Activated CD4-positive, alpha-beta T cell treated with anti-CD3 and anti-CD28 coated beads, Interleukin-2, amount 10 ng/mL, durations not matched to agents 24 days and 14 days (primary cell): ENCODE measurements around the gene PCDHA7. TPM values are rescaled to one million over a fixed set of nuclear protein-coding genes. Genes with fewer than 3 reads are reported as not detected.
A peak's percentile ranks its signal among the peaks of the same experiment; 100 is the strongest.
"Not testable (repeated sequence)": the region's sequence is repeated elsewhere in the genome, so short reads cannot be mapped to it uniquely, and the experiment has no call there.

Experiments used
- DNase-seq: peaks from one replicate; pipeline ENCODE4 v3.0.0; 2022
- H3K27ac Mint-ChIP-seq: one replicate; pipeline ENCODE4 v1.8.0; 2022; ENCODE audit warnings: mild to moderate bottlenecking, mixed read lengths
- H3K27me3 Mint-ChIP-seq: one replicate; pipeline ENCODE4 v1.8.0; 2022; ENCODE audit warnings: mixed read lengths
- H3K36me3 Mint-ChIP-seq: one replicate; pipeline ENCODE4 v1.8.0; 2022; ENCODE audit warnings: low read depth, mild to moderate bottlenecking, mixed read lengths
- H3K4me1 Mint-ChIP-seq: one replicate; pipeline ENCODE4 v1.8.0; 2021; ENCODE audit warnings: mixed read lengths
- H3K4me3 Mint-ChIP-seq: one replicate; pipeline ENCODE4 v1.8.0; 2022; ENCODE audit warnings: mild to moderate bottlenecking, moderate library complexity, mixed read lengths
- H3K9me3 Mint-ChIP-seq: one replicate; pipeline ENCODE4 v1.8.0; 2021; ENCODE audit warnings: mixed read lengths
- intact Hi-C: fragments of 100-400 bp; cut with micrococcal nuclease; formaldehyde crosslinking; loops from one replicate; pipeline ENCODE4 v1.15.1; 2023
- total RNA-seq: library from RNA; stranded (reverse); gene quantifications from 2 replicates; pipeline ENCODE4 v1.2.3, GENCODE V29; 2022

PCDHA7 gene
- total RNA-seq: not detected in 2 replicates

- no peak for DNase-seq
- intact Hi-C loops: no loop called here
- Mint-ChIP-seq H3K27ac (peak within 1 kb of the TSS; percentile 41), H3K9me3 (peaks cover 12% of the 10 kb centered on the region), H3K36me3 (no peaks in the 10 kb centered on the region), H3K4me1 (no peaks in the 10 kb centered on the region), H3K4me3 (no peak within 1 kb of the TSS), H3K27me3 (no peaks in the 10 kb centered on the region)
Measured at GRCh38 chr5:140833993-140834392, at the start of gene PCDHA7. Gene PCDHA7 (plus strand): TSS chr5:140834269. CDS start chr5:140834384, 115 bp downstream.

GRCh38 chr5:140785905-140786686 lies 48.0 kb upstream of the PCDHA7 start, which contains the start of gene PCDHA1:
Gene PCDHA1 (plus strand): TSS chr5:140786140.
- Mint-ChIP-seq H3K4me3 (no peak within 1 kb of the TSS), H3K9me3 (peaks cover 20% of the 10 kb centered on the region), H3K27ac (no peak within 1 kb of the TSS), H3K27me3 (no peaks in the 10 kb centered on the region), H3K36me3 (peaks cover 7% of the 10 kb centered on the region), H3K4me1 (no peaks in the 10 kb centered on the region)
- DNase-seq: no peak
- intact Hi-C loops: no loop called here

- DNase-seq, H3K27ac Mint-ChIP-seq, H3K27me3 Mint-ChIP-seq, H3K4me1 Mint-ChIP-seq, H3K36me3 Mint-ChIP-seq, H3K4me3 Mint-ChIP-seq, intact Hi-C loops: not testable (repeated sequence)
- H3K9me3 Mint-ChIP-seq: peaks cover 23% of the 10 kb centered on the region
Measured at GRCh38 chr5:140787422-140787821, 46.6 kb upstream of the PCDHA7 start.

GRCh38 chr5:140787849-140788504 lies 46.1 kb upstream of the PCDHA7 start:
- H3K4me1 Mint-ChIP-seq, H3K27ac Mint-ChIP-seq, DNase-seq, H3K27me3 Mint-ChIP-seq, H3K36me3 Mint-ChIP-seq, intact Hi-C loops, H3K4me3 Mint-ChIP-seq: not testable (repeated sequence)
- H3K9me3 Mint-ChIP-seq: peaks cover 25% of the 10 kb centered on the region

GRCh38 chr5:140791089-140791488 lies 43.0 kb upstream of the PCDHA7 start:
- no peak for DNase-seq
- Mint-ChIP-seq H3K27me3 (no peaks in the 10 kb centered on the region), H3K4me3 (no peak overlapping the region), H3K4me1 (no peaks in the 10 kb centered on the region), H3K27ac (no peak overlapping the region), H3K9me3 (peaks cover 22% of the 10 kb centered on the region), H3K36me3 (peaks cover 4% of the 10 kb centered on the region)
- intact Hi-C loops: no loop called here

GRCh38 chr5:140794595-140795258 lies 39.3 kb upstream of the PCDHA7 start, which contains the start of gene PCDHA2:
Gene PCDHA2 (plus strand): TSS chr5:140794852.
- intact Hi-C loops: no loop called here
- Mint-ChIP-seq H3K9me3 (peaks cover 15% of the 10 kb centered on the region), H3K4me3 (no peak within 1 kb of the TSS), H3K27ac (no peak within 1 kb of the TSS), H3K36me3 (peaks cover under 1% of the 10 kb centered on the region), H3K27me3 (no peaks in the 10 kb centered on the region), H3K4me1 (no peaks in the 10 kb centered on the region)
- DNase-seq: no peak

GRCh38 chr5:140795259-140795641 lies 38.8 kb upstream of the PCDHA7 start:
- no peak overlapping the region for H3K27ac Mint-ChIP-seq
- no peaks in the 10 kb centered on the region for H3K27me3 Mint-ChIP-seq
- H3K4me3 Mint-ChIP-seq: no peak overlapping the region
- no peaks in the 10 kb centered on the region for H3K4me1 Mint-ChIP-seq
- peaks cover 17% of the 10 kb centered on the region for H3K9me3 Mint-ChIP-seq
- no peak for DNase-seq
- intact Hi-C loops: no loop called here
- H3K36me3 Mint-ChIP-seq: no peaks in the 10 kb centered on the region

- H3K27me3 Mint-ChIP-seq, intact Hi-C loops, H3K4me1 Mint-ChIP-seq, DNase-seq, H3K36me3 Mint-ChIP-seq, H3K4me3 Mint-ChIP-seq, H3K27ac Mint-ChIP-seq: not testable (repeated sequence)
- peaks cover 15% of the 10 kb centered on the region for H3K9me3 Mint-ChIP-seq
Measured at GRCh38 chr5:140796072-140796717, 37.9 kb upstream of the PCDHA7 start.

GRCh38 chr5:140796718-140797095 lies 37.4 kb upstream of the PCDHA7 start:
- H3K4me1 Mint-ChIP-seq: no peaks in the 10 kb centered on the region
- no peak overlapping the region for H3K4me3 Mint-ChIP-seq
- no peak overlapping the region for H3K27ac Mint-ChIP-seq
- H3K36me3 Mint-ChIP-seq: no peaks in the 10 kb centered on the region
- intact Hi-C loops: no loop called here
- H3K9me3 Mint-ChIP-seq: peaks cover 11% of the 10 kb centered on the region
- no peak for DNase-seq
- no peaks in the 10 kb centered on the region for H3K27me3 Mint-ChIP-seq

DNA sequence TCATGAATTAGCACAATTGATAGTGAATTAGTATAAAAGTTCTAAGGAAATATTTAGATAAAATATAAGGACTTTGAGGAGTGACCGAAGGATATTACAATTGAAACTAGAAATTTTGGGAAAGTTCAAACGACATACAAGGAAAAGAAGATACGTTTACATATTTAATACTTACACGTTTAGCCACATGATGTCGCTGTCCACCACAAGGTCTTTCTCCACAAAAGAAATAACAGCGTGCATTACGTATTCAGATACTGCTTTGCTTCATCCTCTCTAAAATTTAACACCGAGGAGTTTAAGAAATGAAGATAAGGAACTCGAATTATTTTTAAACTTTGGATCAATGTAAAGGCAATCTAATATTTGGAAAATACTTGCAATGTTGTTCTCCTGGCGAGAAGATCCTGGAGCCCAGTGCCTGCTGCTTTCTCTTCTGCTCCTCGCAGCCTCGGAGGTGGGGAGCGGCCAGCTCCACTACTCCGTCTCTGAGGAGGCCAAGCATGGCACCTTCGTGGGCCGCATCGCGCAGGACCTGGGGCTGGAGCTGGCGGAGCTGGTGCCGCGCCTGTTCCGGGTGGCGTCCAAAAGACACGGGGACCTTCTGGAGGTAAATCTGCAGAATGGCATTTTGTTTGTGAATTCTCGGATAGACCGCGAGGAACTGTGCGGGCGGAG lies 33.1 kb upstream of the PCDHA7 start, which contains the start of gene PCDHA3:
PCDHA3 (plus strand) TSS at position 242 of the 678 bp plus-strand sequence.
- Mint-ChIP-seq H3K4me1 (no peaks in the 10 kb centered on the region), H3K27me3 (no peaks in the 10 kb centered on the region), H3K4me3 (no peak within 1 kb of the TSS), H3K36me3 (no peaks in the 10 kb centered on the region), H3K9me3 (peaks cover 17% of the 10 kb centered on the region), H3K27ac (no peak within 1 kb of the TSS)
- intact Hi-C loops: no loop called here
- no peak for DNase-seq

DNA sequence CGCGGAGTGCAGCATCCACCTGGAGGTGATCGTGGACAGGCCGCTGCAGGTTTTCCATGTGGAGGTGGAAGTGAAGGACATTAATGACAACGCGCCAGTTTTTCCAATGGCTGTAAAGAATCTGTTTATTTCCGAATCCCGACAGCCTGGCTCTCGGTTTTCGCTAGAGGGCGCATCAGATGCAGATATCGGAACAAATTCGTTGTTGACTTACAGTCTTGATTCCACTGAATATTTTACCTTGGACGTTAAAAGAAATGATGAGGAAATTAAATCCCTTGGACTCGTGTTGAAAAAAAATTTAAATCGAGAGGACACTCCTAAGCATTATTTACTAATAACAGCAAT lies 32.6 kb upstream of the PCDHA7 start:
- peaks cover 18% of the 10 kb centered on the region for H3K9me3 Mint-ChIP-seq
- no peak for DNase-seq
- intact Hi-C loops: no loop called here

DNA sequence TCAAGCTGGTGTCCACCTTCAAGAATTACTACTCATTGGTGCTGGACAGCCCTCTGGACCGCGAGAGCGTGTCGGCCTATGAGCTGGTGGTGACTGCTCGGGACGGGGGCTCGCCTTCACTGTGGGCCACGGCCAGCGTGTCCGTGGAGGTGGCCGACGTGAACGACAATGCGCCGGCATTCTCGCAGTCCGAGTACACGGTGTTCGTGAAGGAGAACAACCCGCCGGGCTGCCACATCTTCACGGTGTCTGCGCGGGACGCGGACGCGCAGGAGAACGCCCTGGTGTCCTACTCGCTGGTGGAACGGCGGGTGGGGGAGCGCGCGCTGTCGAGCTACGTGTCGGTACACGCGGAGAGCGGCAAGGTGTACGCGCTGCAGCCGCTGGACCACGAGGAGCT lies 31.7 kb upstream of the PCDHA7 start:
- H3K27me3 Mint-ChIP-seq, H3K36me3 Mint-ChIP-seq, H3K4me1 Mint-ChIP-seq, H3K4me3 Mint-ChIP-seq, intact Hi-C loops, H3K27ac Mint-ChIP-seq, DNase-seq: not testable (repeated sequence)
- peaks cover 18% of the 10 kb centered on the region for H3K9me3 Mint-ChIP-seq

More for the DNA sequence above, 32.6 kb upstream of the PCDHA7 start:
- no peak overlapping the region for H3K4me3 Mint-ChIP-seq
- no peaks in the 10 kb centered on the region for H3K36me3 Mint-ChIP-seq
- no peaks in the 10 kb centered on the region for H3K27me3 Mint-ChIP-seq
- no peaks in the 10 kb centered on the region for H3K4me1 Mint-ChIP-seq
- no peak overlapping the region for H3K27ac Mint-ChIP-seq

DNA sequence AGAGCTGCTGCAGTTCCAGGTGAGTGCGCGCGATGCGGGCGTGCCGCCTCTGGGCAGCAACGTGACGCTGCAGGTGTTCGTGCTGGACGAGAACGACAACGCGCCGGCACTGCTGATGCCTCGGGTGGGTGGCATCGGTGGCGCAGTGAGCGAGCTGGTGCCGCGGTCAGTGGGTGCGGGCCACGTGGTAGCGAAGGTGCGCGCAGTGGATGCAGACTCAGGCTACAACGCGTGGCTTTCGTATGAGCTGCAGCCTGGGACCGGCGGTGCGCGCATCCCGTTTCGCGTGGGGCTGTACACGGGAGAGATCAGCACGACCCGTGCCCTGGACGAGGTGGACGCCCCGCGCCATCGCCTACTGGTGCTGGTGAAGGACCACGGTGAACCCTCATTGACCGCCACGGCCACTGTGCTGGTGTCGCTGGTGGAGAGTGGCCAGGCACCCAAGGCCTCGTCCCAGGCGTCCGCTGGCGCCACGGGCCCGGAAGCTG lies 31.2 kb upstream of the PCDHA7 start:
- no peak overlapping the region for H3K4me3 Mint-ChIP-seq
- H3K4me1 Mint-ChIP-seq: no peaks in the 10 kb centered on the region
- no peaks in the 10 kb centered on the region for H3K27me3 Mint-ChIP-seq
- no peak overlapping the region for H3K27ac Mint-ChIP-seq
- DNase-seq: no peak
- H3K9me3 Mint-ChIP-seq: peaks cover 18% of the 10 kb centered on the region
- H3K36me3 Mint-ChIP-seq: no peaks in the 10 kb centered on the region
- intact Hi-C loops: no loop called here
